ENCODE results near the gene DIO3.
A peak's percentile ranks its signal among the peaks of the same experiment; 100 is the strongest.

The DIO3 gene

DNA sequence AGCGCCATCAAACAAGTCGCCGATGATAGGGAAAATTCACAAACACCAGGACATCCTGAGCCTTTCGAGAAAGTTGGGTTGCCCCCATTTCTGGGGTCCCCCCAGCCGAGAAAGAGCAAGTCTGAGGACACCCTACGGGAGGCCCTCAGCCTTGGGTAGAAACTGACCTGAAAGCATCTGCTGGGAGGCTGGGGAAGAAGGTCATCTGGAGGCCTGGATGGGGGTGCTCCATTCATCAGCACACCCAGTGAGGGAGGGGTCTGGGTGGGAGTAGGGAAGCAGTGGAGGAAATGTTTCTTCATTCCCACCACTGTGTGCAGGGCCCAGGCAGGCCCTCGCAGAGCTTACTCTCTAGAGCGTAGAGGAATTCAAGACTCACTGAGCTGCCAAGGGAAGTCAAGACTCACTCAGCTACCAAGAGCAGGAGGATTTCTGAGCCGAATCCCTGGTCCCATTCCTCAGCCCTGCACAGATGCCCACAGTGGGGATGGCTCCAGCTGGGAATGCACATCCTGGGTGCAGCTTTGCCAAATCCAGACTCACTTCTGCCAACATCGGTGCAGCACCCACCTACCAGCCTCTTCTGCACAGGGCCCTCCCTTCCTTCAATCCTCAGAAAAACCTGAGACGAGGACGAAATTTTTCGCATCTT is 38.1 kb downstream of the DIO3 start:
- peak; percentile 45 for DNase-seq (ENCODE audit: low spot score)
- TF ChIP-seq CTCF (IDR thresholded peaks at IDR 0.05): no peak
- Histone ChIP-seq H3K27ac (no peak overlapping the region), H3K4me3 (no peak overlapping the region)

DNA sequence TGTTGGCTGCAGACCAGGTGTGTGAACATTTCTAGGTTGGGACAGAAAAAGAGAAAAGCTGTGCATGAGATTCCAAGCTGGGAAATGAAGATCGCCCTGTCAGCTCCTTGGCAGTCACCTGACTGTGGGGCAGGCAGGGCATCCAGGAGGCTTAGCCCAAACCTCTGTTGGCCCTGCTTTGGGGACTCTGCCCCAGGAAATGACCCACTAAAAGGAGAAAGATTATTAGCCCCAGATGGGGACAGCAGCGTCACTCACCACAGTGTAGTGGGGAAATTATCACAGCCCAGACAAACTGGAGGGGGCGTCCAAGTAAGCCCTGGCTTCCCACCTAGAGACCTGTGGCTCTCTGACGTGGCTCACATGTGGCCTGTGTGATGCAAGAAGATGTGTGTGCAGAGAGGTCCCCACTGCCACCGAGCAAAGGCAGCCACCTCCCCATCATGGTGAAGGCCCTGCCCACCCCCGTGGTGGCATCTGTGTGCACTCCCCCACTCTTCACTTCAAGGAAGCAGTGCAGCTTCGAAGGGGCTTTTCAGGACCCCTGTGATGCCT is 39.1 kb downstream of the DIO3 start:
- peak; percentile 60 for DNase-seq (ENCODE audit: low spot score)
- TF ChIP-seq CTCF (IDR thresholded peaks at IDR 0.05): no peak
- no peak overlapping the region for H3K27ac ChIP-seq

DNA sequence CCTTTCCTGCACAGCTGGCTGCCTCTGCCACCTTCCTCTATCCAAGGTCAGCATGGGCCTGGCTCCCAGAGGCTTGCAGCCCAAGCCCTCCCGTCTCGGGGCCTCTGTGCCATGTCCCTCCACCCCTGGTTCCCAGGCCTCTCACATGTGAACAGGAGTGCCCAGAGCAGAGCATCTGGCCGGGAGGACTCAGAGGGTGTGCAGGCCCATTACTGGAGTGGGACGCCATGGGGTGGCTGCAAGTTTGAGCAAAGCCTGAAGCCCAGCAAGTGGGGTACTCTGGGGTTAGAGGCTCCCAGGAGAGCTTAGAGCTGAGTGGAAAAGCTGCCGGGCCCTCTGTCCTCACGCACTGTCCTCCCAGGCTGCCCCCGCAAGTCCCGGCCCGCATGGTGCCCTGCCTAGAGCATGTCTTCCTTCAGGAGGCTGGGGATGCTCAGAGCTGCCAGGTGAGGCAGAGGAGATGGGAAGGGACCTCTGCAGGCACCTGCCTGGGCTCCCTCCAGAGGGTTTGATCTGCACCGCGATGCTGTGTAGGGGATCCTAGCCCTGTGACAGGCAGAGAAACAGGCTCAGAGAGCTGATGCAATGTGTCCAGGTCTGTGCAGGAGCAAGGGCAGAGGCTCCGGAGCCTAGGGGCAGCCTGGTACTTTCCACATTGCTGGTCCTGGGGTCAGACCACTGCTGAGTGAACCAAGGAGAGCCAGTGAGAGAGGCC is 39.8 kb downstream of the DIO3 start:
- H3K27ac ChIP-seq: no peak overlapping the region
- DNase-seq (ENCODE audit: low spot score): peak; percentile 60
- H3K4me3 ChIP-seq: no peak overlapping the region
- no peak for TF ChIP-seq CTCF (IDR thresholded peaks at IDR 0.05)

More for the DNA sequence above, 39.1 kb downstream of the DIO3 start:
- H3K4me3 ChIP-seq: no peak overlapping the region

DNA sequence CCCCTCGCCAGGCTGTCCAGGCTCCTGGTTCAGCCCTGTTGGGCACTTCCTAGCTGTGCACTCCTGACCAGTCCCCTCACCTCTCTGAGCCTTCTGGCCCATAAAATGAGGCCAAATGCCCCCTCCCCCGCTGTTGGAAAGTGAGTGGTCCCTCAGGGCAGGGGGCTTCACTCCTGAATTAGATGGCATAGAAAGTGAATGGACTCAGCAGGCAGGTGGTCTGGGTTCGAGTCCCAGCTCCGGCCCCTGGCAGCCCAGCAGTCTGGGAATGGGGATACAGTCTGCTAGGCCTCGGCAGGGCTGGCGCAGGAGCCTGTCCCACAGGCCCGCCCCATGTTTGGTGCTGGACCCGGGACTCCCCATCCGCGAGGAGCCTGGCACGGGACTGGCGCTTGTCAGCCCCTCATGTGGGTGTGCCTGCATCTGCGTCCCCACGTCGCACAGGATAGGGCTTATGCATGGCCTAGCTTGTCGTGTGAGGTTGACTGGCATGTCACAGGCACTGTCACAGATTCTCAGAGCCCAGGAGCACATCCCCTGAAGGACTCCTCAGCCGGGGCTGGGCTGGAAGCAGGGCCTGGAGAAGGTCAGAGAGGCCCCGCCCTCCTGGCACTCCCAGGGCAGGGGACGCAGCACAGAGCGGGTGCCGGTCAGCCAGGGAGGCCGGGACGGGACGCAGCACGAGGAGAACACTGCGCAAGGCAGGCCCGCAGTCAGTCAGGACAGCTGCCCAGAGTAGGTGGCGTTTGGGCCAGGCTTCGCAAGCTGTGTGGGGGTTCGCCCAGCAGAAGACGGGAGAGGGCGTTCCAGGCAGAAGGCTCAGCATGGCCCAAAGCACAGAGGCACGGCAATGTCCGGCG is 40.5 kb downstream of the DIO3 start:
- H3K4me3 ChIP-seq: no peak overlapping the region
- H3K27ac ChIP-seq: no peak overlapping the region
- peak; percentile 50 for DNase-seq (ENCODE audit: low spot score)
- TF ChIP-seq CTCF (IDR thresholded peaks at IDR 0.05): no peak

GRCh38 chr14:101602466-101602840 is 41.2 kb downstream of the DIO3 start:
- no peak for DNase-seq (ENCODE audit: low spot score)
- Histone ChIP-seq H3K27ac (no peak overlapping the region), H3K4me3 (no peak overlapping the region)
- TF ChIP-seq CTCF (IDR thresholded peaks at IDR 0.05): no peak

DNA sequence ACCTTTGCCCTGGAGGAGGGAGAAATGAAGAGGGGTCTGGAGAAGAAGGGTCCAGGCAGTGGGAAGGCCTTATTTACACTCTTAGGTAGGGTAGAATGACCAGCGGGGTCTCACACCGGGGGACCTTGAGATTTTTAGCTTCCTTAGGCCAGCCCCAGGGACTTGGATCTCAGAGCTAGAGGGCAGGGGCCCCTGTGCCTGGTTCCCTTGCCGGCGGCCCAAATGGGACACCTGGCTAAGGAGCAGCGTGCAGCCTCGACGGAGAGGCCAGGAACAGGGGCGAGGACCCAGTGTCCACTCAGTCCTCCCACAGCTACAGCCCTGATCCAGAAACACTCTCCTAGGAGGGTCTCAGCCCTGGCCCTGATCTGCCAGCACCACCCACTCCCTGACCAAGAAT is 41.8 kb downstream of the DIO3 start:
- Histone ChIP-seq H3K4me3 (no peak overlapping the region), H3K27ac (no peak overlapping the region)
- peak; percentile 59 for DNase-seq (ENCODE audit: low spot score)
- no peak for TF ChIP-seq CTCF (IDR thresholded peaks at IDR 0.05)
